Tibial nerve (tissue), 4 donors: ENCODE data around the gene OSBPL8. TPM values are rescaled to one million over a fixed set of nuclear protein-coding genes. Genes with fewer than 3 reads are reported as not detected.

Experiments
- DNase-seq, 2 donors: peaks; one replicate each; pipeline ENCODE4 v3.0.0-alpha.2; 2019; ENCODE audit warnings: low spot score in 2 of 2
- H3K27ac ChIP-seq, 4 donors: fragments of 200-600 bp; sonication (generic) in 3 of 4; one replicate each; pipeline ENCODE4 v1.5.1; 2017 to 2019; ENCODE audit warnings: mild to moderate bottlenecking in 1 of 4
- H3K27me3 ChIP-seq, 2 donors: fragments of 200-600 bp; sonication (generic) in 1 of 2; one replicate each; pipeline versions ENCODE4 v1.5.1 to v1.6.0; 2017 to 2019
- H3K36me3 ChIP-seq, 3 donors: fragments of 200-600 bp; sonication (generic); one replicate each; pipeline ENCODE4 v1.5.1; 2018 to 2019
- H3K4me1 ChIP-seq, 4 donors: fragments of 200-600 bp; sonication (generic) in 3 of 4; one replicate each; pipeline ENCODE4 v1.5.1; 2017 to 2019
- H3K4me3 ChIP-seq, 4 donors: fragments of 200-600 bp; sonication (generic) in 3 of 4; one replicate each; pipeline ENCODE4 v1.5.1; 2017 to 2019; ENCODE audit warnings: mild to moderate bottlenecking in 1 of 4, moderate library complexity in 1 of 4
- H3K9me3 ChIP-seq, 4 donors: fragments of 200-600 bp; sonication (generic) in 3 of 4; one replicate each; pipeline ENCODE4 v1.5.1; 2017 to 2019
- EP300 ChIP-seq, 2 donors: sonication (generic); formaldehyde crosslinking; IDR thresholded peaks; one replicate each; pipeline ENCODE4 v1.6.1; 2017; ENCODE audit warnings: antibody characterized with exemption in 2 of 2, mild to moderate bottlenecking in 1 of 2
- POLR2A ChIP-seq, 2 donors: fragments of 450-650 bp; IDR thresholded peaks; one replicate each; pipeline ENCODE4 v1.6.1; 2017; ENCODE audit warnings: antibody characterized with exemption in 2 of 2, mild to moderate bottlenecking in 2 of 2, moderate library complexity in 2 of 2
- WGBS, 2 donors: methylation state at CpG; one replicate each; pipeline ENCODE4 v1.1.5; 2018; 5-methylcytosine and 5-hydroxymethylcytosine counted together
- total RNA-seq, 4 donors: library from RNA; depleted of rRNA; stranded (reverse); fragments of >200 nt; gene quantifications; one replicate each; pipeline ENCODE4 v1.1.0, GENCODE V29; 2016
- TF ChIP-seq, protein P1 (sequence below), 5 experiments: fragments of 200-600 bp in 3 of 5; fragments of 450-650 bp in 2 of 5; sonication (generic) in 3 of 5; IDR thresholded peaks; one replicate each; pipeline ENCODE4 v1.5.1; 2016 to 2019; ENCODE audit warnings: antibody characterized with exemption in 5 of 5, mild to moderate bottlenecking in 3 of 5, moderate library complexity in 2 of 5

OSBPL8 gene
- total RNA-seq, 4 donors from 2014 or later, result 90.9 to 151 (median 119) TPM

DNA sequence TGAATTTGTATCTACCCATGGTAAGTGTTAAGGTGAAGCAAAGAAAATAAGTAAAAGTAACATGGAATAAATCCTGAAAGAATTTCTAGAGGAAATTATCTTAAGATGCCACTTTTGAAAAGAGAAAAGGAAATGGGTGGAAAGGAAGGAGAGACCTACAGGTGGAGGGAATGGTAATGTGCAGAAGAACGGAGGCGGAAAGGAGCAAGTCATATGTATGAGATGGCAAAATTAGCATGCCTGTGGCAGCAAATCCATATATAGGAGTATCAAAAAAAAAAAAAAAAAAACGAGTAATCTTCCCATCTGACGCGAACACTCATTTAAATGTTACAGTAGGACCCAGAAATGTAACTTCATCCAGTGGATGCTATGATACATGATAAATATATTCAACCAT is 23.0 kb downstream of the OSBPL8 start:
- Histone ChIP-seq H3K27me3 (no peaks in the 10 kb centered on the region), H3K9me3 (no peaks in the 10 kb centered on the region), H3K4me3 (no peak overlapping the region), H3K27ac (no peak overlapping the region), H3K36me3 (peaks cover 0 to 7% (median 0%) of the 10 kb centered on the region in 3 donors), H3K4me1 (peaks cover 0 to 15% (median 0%) of the 10 kb centered on the region in 4 donors)
- WGBS, 2 donors, result 96% methylated on average over 5 of the region's 5 CpGs
- no peak for DNase-seq
- TF ChIP-seq, protein P1, sequence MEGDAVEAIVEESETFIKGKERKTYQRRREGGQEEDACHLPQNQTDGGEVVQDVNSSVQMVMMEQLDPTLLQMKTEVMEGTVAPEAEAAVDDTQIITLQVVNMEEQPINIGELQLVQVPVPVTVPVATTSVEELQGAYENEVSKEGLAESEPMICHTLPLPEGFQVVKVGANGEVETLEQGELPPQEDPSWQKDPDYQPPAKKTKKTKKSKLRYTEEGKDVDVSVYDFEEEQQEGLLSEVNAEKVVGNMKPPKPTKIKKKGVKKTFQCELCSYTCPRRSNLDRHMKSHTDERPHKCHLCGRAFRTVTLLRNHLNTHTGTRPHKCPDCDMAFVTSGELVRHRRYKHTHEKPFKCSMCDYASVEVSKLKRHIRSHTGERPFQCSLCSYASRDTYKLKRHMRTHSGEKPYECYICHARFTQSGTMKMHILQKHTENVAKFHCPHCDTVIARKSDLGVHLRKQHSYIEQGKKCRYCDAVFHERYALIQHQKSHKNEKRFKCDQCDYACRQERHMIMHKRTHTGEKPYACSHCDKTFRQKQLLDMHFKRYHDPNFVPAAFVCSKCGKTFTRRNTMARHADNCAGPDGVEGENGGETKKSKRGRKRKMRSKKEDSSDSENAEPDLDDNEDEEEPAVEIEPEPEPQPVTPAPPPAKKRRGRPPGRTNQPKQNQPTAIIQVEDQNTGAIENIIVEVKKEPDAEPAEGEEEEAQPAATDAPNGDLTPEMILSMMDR (IDR thresholded peaks at IDR 0.05), result no peak
- no peak for TF ChIP-seq POLR2A (IDR thresholded peaks at IDR 0.05)
- no peak for TF ChIP-seq EP300 (IDR thresholded peaks at IDR 0.05)

GRCh38 chr12:76535170-76535569 is 24.4 kb downstream of the OSBPL8 start:
- no peak overlapping the region for H3K27ac ChIP-seq
- WGBS, 2 donors, result 94 to 96% methylated on average over 2 of the region's 2 CpGs
- H3K4me1 ChIP-seq, result peaks cover 0 to 14% (median 1%) of the 10 kb centered on the region in 4 donors
- H3K36me3 ChIP-seq, result peaks cover 0 to 7% (median 0%) of the 10 kb centered on the region in 3 donors
- no peak overlapping the region for H3K4me3 ChIP-seq
- DNase-seq, result no peak
- no peaks in the 10 kb centered on the region for H3K9me3 ChIP-seq
- TF ChIP-seq EP300 (IDR thresholded peaks at IDR 0.05), result no peak
- TF ChIP-seq, protein P1 (IDR thresholded peaks at IDR 0.05), result no peak
- no peak for TF ChIP-seq POLR2A (IDR thresholded peaks at IDR 0.05)
- no peaks in the 10 kb centered on the region for H3K27me3 ChIP-seq

- 79 to 93% methylated on average over 5 of the region's 5 CpGs for WGBS, 2 donors
- Histone ChIP-seq H3K9me3 (no peaks in the 10 kb centered on the region), H3K4me3 (no peak overlapping the region), H3K27ac (no peak overlapping the region), H3K4me1 (peaks cover 0 to 9% (median 2%) of the 10 kb centered on the region in 4 donors), H3K27me3 (no peaks in the 10 kb centered on the region), H3K36me3 (peaks cover 0 to 7% (median 0%) of the 10 kb centered on the region in 3 donors)
- DNase-seq, result no peak
- TF ChIP-seq POLR2A (IDR thresholded peaks at IDR 0.05), result no peak
- no peak for TF ChIP-seq EP300 (IDR thresholded peaks at IDR 0.05)
- TF ChIP-seq, protein P1 (IDR thresholded peaks at IDR 0.05), result no peak
Measured at GRCh38 chr12:76533331-76533730, 26.2 kb downstream of the OSBPL8 start.

DNA sequence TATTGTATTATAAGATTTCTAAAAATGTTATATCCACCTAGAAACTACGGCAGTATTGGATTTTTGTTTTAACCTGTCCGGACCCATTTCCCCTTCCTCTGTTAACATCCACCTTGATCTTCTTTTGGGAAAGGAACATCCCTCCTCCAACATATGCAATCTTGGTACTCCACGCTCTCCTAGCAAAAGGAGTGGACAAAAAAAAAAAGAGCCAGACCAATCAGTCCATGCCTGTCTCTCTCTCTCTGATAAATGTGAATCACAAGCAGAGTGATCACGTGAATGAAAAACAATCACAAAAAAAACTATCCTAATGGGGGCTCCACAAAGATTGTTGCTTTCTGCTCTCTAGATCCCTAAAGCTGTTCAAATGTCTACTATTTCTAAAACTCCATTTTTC is 27.1 kb downstream of the OSBPL8 start:
- Histone ChIP-seq H3K36me3 (peaks cover 0 to 13% (median 0%) of the 10 kb centered on the region in 3 donors), H3K27ac (no peak overlapping the region), H3K4me3 (no peak overlapping the region), H3K27me3 (no peaks in the 10 kb centered on the region), H3K9me3 (no peaks in the 10 kb centered on the region), H3K4me1 (peaks cover 0 to 9% (median 2%) of the 10 kb centered on the region in 4 donors)
- 90 to 95% methylated on average over 4 of the region's 4 CpGs for WGBS, 2 donors
- no peak for TF ChIP-seq EP300 (IDR thresholded peaks at IDR 0.05)
- no peak for TF ChIP-seq POLR2A (IDR thresholded peaks at IDR 0.05)
- TF ChIP-seq, protein P1 (IDR thresholded peaks at IDR 0.05), result no peak
- no peak for DNase-seq

DNA sequence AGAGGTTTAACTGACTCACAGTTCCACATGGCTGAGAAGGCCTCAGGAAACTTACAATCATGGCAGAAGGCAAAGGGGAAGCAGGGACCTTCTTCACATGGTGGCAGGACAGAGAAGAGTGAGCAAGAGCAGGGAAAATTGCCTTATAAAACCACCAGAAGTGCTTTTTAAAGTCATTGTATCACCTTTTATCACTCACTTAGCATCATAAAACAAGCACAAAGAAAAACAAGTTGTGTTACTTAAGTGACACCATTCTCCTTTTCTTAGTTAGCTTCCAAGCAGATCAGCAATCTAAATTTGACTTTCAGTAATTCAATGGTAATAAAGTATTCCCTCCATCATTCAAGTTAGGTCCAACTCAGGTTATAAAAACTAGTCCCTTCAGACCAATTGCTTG is 28.5 kb downstream of the OSBPL8 start:
- DNase-seq, result no peak
- Histone ChIP-seq H3K27ac (no peak overlapping the region), H3K4me1 (peaks cover 0 to 9% (median 2%) of the 10 kb centered on the region in 4 donors), H3K27me3 (no peaks in the 10 kb centered on the region), H3K9me3 (no peaks in the 10 kb centered on the region), H3K36me3 (peaks cover 0 to 15% (median 0%) of the 10 kb centered on the region in 3 donors), H3K4me3 (no peak overlapping the region)
- no peak for TF ChIP-seq POLR2A (IDR thresholded peaks at IDR 0.05)
- no peak for TF ChIP-seq EP300 (IDR thresholded peaks at IDR 0.05)
- TF ChIP-seq, protein P1 (IDR thresholded peaks at IDR 0.05), result no peak
